Right renal pelvis (tissue), 4 donors: ENCODE data around the gene MAP3K6. TPM values are rescaled to one million over a fixed set of nuclear protein-coding genes. Genes with fewer than 3 reads are reported as not detected.

Experiments
- DNase-seq, 4 donors: peaks; one replicate each; pipeline ENCODE4 v3.0.0-alpha.2; 2013; ENCODE audit warnings: low read depth in 4 of 4, low spot score in 3 of 4, missing footprints in 1 of 4
- polyA plus RNA-seq, 4 donors: library from polyadenylated mRNA; unstranded; fragments of 120-200 nt; gene quantifications; one replicate each; pipeline ENCODE4 v1.2.1, GENCODE V29; 2013; ENCODE audit not compliant: insufficient read length in 4 of 4

The MAP3K6 gene
- polyA plus RNA-seq, 4 donors = 6.8 to 10.1 (median 9.6) TPM

DNA sequence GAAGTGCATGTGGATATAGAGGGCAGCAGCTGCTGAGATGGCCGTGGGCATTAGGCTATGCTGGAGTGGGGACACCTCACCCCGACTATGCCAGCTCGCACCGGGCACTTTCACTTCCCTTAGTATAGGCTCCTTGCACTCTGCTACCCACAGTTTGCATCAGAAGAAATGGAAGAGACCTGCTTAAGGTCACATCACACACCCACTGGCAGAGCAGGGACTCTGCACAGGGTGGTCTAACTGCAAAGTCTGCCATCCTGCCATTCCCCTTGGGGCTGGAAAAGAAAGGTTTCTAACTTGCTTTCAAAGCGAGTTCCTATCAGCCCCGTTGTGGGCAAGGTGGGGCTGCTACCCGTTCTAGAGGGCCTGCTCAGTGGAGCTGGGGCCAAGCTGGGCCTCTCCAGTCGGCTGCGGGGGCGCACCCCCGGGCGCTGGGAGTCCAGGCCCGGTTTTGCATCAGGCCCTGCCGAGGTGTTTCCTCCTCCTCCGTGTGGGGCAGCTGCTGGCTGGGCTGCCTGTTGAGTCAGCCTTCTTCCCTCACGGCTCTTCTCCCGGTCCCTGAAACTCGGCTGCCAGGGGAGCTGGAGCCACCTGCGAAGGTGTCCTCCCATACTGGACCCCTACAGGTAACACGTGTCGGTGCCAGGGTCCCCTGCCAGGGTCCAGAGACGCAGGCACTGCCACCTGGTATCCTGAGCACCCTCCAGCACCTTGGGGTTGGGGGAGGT is 25.1 kb downstream of the MAP3K6 start, which contains the start of gene SYTL1:
SYTL1 (plus strand) TSS at position 498 of the 728 bp plus-strand sequence. CDS start 3,313 bp downstream, outside the sequence.
- DNase-seq = no peak

DNA sequence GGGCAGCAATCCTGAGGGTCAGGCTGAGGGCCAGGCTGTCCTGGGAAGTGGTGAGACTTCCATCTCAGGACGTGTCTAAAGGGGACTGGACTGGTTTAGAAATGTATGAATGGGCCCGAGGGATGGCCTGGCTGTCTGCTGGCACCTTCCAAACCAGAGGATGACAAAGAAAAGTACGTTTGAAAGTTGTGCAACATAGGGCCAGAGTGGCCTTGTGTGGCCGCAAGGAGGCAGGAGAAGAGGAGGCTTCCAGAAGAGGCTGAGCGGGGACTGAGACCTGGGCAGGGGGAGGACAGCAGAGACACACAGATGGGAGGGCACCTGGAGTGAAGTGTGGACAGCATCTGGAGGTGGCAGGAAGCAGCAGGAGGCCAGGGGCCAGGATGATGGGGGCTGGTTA is 27.5 kb downstream of the MAP3K6 start:
- DNase-seq = no peak

DNA sequence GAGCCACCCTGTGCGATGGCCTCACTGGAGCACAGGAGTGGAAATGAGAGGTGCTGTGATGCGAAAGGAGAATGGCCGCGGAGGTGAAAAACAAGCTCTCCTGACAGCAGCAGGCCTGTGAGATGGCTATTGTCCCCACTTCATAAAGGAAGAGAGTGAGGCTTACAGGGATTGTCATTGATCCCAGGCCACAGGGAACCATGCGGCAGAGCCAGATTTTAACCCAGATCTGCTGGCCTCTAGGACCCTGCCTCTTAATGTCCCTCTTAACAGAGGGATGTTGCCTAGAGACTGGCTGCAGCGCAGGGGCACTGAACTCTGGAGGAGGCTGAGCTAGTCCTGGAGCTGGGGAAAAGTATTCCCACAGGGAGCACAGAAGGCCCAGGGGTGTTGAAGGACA is 28.0 kb downstream of the MAP3K6 start:
- DNase-seq = no peak

DNA sequence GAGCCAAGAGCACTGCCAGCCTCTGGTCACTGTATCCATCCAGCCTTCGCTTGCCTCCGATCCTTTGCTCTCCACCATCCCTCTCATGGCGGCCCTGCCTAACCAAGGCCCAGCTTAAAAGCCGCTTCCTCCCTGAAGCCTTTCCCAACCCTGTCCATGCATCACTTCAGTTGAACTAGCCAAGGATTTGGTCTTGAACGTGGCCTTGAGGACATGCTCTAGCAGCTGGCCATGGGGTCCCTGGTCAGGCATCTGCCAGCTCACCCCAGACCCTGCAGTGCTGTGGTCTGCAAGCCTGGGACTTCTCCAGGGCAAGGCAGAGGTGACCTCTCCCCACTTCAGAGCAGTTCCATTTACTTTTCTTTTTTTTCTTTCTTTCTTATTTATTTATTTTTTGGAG is 30.0 kb downstream of the MAP3K6 start:
- DNase-seq = no peak

DNA sequence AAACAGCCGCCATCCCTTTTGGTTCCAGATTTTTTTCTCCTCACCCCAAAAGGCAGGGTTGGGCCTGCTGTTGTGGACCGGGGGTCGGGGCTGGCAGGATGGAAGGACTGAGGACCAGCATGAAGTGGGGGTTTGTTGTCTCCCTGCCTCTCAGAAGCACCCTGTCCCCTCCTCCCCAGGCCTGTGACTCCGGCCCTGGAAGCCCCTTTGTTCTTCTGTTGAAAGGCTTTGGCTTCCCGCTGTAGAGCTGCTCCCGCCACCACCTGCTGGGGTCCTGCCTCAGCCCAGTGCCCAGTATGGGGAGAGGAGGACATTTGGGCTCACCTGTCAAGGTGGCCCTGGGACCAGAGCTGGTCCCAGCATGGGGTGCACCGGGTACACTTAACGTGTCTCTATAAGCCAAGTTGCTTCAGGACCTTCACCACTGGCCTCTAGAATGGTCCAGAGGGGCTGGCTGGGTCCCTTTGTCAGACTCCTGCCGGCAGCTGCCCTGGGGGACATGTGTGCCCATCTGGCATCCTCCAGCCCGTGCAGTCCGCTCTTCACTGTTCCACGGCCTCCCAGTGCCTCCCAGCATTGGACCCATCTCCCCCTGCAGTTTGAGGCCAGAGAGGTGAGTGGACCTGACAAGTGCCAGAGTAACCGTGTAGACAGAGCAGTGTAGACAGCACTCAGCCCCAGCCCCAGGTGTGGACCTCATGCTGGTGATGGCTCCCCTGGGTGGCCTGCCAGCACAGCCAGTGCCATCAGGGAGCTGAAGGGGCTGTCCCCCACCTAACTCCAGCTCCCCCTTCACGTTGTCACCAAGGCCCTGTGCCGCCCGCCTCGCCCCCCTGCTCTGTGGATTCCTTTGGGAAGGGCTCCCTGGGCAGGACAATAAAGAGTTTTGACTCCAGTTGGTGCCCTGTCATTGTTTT is 31.0 kb downstream of the MAP3K6 start:
- no peak for DNase-seq

DNA sequence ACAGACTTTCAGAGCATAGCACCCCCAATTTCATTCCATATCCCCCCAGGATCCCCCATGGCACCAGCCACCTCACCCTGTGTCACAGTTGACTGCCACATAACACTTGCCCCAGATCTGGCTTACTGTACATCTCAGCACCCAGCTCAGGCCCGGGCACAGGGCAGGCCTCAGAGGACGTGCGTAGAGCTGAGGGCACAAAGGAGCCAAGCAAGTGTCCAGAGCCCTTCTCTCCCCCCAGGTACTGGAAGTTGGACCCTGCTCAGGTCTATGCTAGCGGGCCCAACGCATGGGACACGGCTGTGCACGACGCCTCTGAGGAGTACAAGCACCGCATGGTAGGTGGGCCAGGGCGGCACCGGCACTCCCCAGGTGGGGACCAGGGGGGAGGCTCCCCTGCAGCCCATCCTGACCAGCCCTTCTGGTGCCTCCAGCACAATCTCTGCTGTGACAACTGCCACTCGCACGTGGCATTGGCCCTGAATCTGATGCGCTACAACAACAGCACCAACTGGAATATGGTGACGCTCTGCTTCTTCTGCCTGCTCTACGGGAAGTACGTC is 33.0 kb downstream of the MAP3K6 start:
- no peak for DNase-seq

DNA sequence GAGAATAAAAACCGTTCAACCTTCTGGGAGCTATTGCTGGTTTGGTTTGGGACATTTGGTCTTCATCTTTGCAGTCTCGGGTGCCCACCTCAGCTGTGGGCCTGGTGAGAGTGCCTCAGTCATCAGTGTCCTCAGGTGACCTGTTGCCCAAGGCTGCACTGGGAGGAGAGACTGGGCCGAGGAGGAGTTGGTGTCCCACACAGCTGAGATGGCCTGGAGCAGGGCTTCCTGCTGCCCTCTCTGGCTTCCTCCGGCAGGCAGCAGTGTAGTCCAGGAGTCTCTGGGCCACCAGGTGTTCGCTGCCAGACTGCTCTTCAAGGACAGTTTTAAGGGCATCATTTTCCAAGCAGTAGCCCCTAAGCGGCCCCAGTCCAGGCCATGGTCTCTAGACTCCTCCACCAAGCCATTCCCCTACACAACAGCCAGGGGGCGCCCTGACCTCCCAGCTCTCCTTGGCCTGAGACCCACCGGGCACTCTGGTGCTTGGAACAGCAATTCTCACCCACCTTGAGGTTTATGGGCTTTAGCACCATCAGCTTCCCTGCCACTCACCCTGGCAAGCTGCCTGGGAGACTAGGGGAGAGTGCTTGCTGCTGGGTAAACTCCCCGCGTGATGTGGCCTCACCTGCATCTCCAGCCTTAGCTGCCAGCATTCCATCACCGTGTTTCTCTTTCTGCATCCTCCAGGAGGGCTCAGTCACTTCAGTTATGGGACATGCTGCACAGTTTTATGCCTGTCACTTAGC is 34.1 kb downstream of the MAP3K6 start:
- DNase-seq = no peak

DNA sequence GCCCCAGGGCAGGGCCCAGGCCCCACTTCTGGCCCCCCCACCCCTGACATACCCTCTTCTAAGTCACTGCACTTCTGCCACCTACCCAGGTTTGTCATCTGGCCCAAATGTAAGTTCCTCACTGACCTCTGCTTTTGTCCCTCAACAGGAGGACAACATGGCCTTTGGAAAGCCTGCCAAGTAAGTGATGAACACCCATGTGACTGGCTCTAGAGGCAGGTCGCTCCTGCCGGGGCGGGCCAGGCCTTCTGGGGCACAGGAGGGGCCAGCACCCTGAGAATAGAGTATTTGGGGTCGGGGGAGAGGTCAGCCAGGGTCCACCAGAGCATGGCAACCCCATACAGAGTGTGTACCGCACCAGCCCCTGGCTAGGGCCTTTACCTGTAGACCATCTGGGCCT is 34.8 kb downstream of the MAP3K6 start:
- no peak for DNase-seq

GRCh38 chr1:27331426-27331825 is 35.3 kb downstream of the MAP3K6 start:
- DNase-seq = no peak

DNA sequence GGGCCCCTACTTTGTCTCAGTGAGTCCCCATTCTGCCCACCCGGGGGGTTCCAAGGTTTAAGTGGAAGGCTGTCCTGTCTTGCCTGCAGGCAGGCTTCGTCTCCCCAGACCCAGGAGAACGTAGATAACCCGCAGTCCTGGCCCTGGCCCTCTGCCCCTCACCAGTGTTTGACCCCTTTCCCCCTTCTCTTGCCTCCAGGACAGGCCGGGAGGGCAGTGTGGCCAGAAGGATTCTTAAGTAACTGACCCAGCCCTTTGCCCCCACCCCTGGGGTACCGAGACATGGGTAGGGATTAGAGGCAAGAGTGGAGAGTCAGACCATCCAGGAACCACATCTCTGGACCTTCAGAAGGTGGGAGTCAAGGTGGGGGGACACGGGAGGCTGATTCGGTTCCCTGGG is 36.0 kb downstream of the MAP3K6 start:
- no peak for DNase-seq

- DNase-seq = no peak
These were observed 38.8 kb downstream of the MAP3K6 start for GRCh38 chr1:27327964-27328363.

- no peak for DNase-seq
These were observed 41.5 kb downstream of the MAP3K6 start for GRCh38 chr1:27325286-27325685.

GRCh38 chr1:27322569-27323240 is 44.1 kb downstream of the MAP3K6 start:
- no peak for DNase-seq

GRCh38 chr1:27321813-27322568 is 44.8 kb downstream of the MAP3K6 start, which contains the start of gene TMEM222:
TSS of gene TMEM222 (plus strand) at chr1:27322163. CDS start at chr1:27322198, 35 bp downstream.
- DNase-seq = peak; percentile 87 to 91 (median 88)

DNA sequence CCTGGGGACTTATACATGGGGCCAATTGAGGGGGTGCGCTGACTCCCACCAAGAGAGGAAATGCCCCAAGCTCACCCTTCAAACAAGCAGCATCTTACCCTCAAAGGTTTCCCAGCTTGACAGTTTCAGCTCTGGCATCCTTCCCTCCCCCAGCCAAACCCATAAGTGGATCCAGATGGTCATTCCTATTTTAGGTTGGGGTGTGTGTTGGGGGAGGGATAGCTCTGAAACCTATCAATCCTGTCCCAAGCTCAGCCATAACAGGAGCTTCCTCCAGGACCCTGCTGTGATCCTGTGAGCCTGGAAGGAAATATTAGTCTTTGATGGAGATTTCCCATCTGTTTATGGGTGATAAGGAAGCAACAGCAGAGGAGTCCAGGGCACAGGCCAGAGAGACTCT is 48.2 kb downstream of the MAP3K6 start:
- no peak for DNase-seq

DNA sequence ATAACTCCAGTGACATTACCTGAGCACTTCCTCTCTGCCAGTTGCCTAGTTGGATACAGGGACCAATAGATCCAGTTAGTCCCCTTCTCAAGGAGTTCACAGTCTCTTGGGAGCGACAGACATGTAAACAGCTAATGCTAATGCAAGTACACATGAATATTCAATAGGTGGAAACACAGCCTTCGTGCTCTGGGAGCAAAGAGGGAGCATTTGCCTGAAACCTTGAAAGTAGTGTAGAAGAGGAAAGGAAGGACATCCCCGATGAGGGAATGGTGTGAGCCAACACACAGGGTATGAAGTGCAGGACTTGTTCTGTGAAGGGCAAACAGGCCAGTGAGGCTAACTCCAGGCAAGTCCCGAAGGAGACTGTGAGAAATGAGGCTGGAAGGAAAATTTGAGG is 48.6 kb downstream of the MAP3K6 start:
- no peak for DNase-seq

DNA sequence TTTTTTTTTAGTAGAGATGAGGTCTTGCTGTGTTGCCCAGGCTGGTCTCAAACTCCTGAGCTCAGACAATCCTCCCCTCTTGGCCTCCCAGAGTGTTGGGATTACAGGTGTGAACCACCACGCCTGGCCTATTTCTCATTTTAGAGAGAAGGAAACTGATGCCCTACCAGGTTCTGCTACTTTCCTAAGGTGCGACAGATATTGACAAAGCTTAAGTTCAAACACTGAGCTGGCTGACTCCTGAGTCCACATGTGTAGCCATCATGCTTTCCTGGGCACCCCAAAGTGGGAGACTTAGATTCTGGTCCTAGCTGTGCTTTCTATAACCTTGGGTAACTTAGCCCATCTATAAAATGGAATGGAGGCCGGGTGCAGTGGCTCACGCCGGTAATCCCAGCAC is 49.9 kb downstream of the MAP3K6 start:
- no peak for DNase-seq

- DNase-seq = no peak
These were observed 52.0 kb downstream of the MAP3K6 start for GRCh38 chr1:27314737-27315136.

- no peak for DNase-seq
These were observed 52.6 kb downstream of the MAP3K6 start for GRCh38 chr1:27314169-27314568.
